GM18873 (cell line): ENCODE data around the gene SELENOI.

Source experiments
- ATAC-seq: cut with Tn5 transposase; IDR thresholded peaks from one replicate; pipeline ENCODE4 v1.9.1; 2021; ENCODE audit warnings: mild to moderate bottlenecking, moderate library complexity, moderate number of reproducible peaks; ENCODE audit not compliant: unreplicated experiment, low FRiP score

SELENOI gene

GRCh38 chr2:26401739-26402541 is 56.0 kb downstream of the SELENOI start, which contains the start of gene DRC1:
DRC1 (plus strand) TSS chr2:26401920; CDS start chr2:26401990, 70 bp downstream.
- ATAC-seq = no peak

- ATAC-seq = no peak
Observed at GRCh38 chr2:26407526-26407925, 61.6 kb downstream of the SELENOI start.

GRCh38 chr2:26409785-26410184 is 63.8 kb downstream of the SELENOI start:
- ATAC-seq = no peak

- ATAC-seq = no peak
Observed at GRCh38 chr2:26410764-26411243, 64.9 kb downstream of the SELENOI start.

GRCh38 chr2:26411419-26411818 is 65.5 kb downstream of the SELENOI start:
- ATAC-seq = no peak

- ATAC-seq = no peak
Observed at GRCh38 chr2:26412091-26412673, 66.2 kb downstream of the SELENOI start.

- no peak for ATAC-seq
Observed at GRCh38 chr2:26414311-26414710, 68.4 kb downstream of the SELENOI start.

GRCh38 chr2:26421961-26422360 is 76.0 kb downstream of the SELENOI start:
- ATAC-seq = no peak

GRCh38 chr2:26422947-26423629 is 77.1 kb downstream of the SELENOI start:
- ATAC-seq = no peak

GRCh38 chr2:26423750-26424149 is 77.8 kb downstream of the SELENOI start:
- no peak for ATAC-seq

- ATAC-seq = no peak
Observed at GRCh38 chr2:26424221-26424620, 78.3 kb downstream of the SELENOI start.

GRCh38 chr2:26428846-26429245 is 82.9 kb downstream of the SELENOI start:
- ATAC-seq = no peak

- no peak for ATAC-seq
Observed at GRCh38 chr2:26429779-26430578, 84.0 kb downstream of the SELENOI start.

GRCh38 chr2:26430826-26431225 is 84.9 kb downstream of the SELENOI start:
- no peak for ATAC-seq

- no peak for ATAC-seq
Observed at GRCh38 chr2:26432363-26432762, 86.4 kb downstream of the SELENOI start.

GRCh38 chr2:26432859-26433258 is 86.9 kb downstream of the SELENOI start:
- no peak for ATAC-seq

GRCh38 chr2:26435106-26435505 is 89.2 kb downstream of the SELENOI start:
- no peak for ATAC-seq

- ATAC-seq = no peak
Observed at GRCh38 chr2:26438526-26438925, 92.6 kb downstream of the SELENOI start.

GRCh38 chr2:26438926-26439325 is 93.0 kb downstream of the SELENOI start:
- no peak for ATAC-seq

- ATAC-seq = no peak
Observed at GRCh38 chr2:26442301-26442700, 96.4 kb downstream of the SELENOI start.
